Omental fat pad (tissue), 4 donors: ENCODE results near the gene VAV2. TPM values are rescaled to one million over a fixed set of nuclear protein-coding genes. Genes with fewer than 3 reads are reported as not detected.

Experiments
- ATAC-seq: fragments of 150-250 bp; one replicate; pipeline ENCODE4 v1.9.1; 2016; ENCODE audit warnings: mild to moderate bottlenecking, moderate library complexity; ENCODE audit not compliant: low FRiP score
- DNase-seq: peaks from one replicate; pipeline ENCODE4 v3.0.0-alpha.2; 2019; ENCODE audit warnings: low spot score
- CTCF ChIP-seq, 3 donors: fragments of 450-650 bp; IDR thresholded peaks; one replicate each; pipeline ENCODE4 v1.5.1; 2016 to 2017; ENCODE audit warnings: antibody characterized with exemption in 3 of 3, mild to moderate bottlenecking in 3 of 3, moderate library complexity in 2 of 3
- total RNA-seq, 4 donors: library from RNA; depleted of rRNA; stranded (reverse); fragments of >200 nt; gene quantifications; one replicate each; pipeline ENCODE4 v1.1.0, GENCODE V29; 2016

The VAV2 gene
- total RNA-seq, 4 donors from 2014 or later = 4.0 to 10.9 (median 6.2) TPM

DNA sequence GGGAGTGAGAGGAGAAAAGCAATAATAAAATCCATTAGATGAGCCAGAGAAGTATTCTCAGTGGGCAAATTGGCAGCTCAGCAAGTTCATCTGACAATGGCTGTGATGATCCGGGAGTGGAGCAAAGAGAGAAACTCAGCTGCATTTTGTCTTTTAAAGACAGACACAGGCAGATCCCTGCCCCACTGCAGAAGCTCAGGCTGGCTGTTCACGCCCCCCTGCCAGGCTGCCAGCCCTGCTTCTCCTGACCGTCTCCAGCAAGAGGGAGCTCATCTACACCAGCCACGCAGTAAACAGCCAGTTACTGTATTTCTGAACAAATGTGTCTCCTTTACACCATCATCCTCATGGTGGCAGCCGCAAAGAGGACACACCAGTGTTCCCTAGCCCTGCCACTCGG, 139.7 kb downstream of the VAV2 start:
- TF ChIP-seq CTCF (IDR thresholded peaks at IDR 0.05) = no peak
- ATAC-seq = no peak
- no peak for DNase-seq

- ATAC-seq (no peak), DNase-seq (no peak)
- no peak for TF ChIP-seq CTCF (IDR thresholded peaks at IDR 0.05)
Observed at GRCh38 chr9:133851693-133852092, 140.4 kb downstream of the VAV2 start.

GRCh38 chr9:133850937-133851336, 141.2 kb downstream of the VAV2 start:
- no peak for DNase-seq
- no peak for ATAC-seq
- no peak for TF ChIP-seq CTCF (IDR thresholded peaks at IDR 0.05)

DNA sequence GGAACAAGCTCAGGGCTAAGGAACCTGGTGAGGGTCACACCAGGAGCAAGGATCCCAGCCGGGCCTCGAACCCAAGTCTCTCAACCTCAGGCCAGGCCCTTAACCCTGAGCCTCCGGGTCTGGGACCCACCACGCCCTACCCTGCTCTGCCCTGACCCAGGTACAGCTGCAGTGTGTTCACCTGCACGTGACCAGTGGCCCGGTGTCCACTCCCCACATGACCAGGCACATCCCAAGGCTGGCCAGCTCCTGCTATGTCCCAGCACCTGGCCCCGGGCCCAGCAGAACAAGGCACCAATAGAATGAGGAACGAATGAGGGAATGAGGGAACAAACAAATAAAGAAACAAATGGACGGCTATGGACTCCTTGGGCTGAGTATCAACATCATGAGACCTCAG, 142.0 kb downstream of the VAV2 start:
- no peak for ATAC-seq
- TF ChIP-seq CTCF (IDR thresholded peaks at IDR 0.05) = no peak
- no peak for DNase-seq

GRCh38 chr9:133849110-133849670, 142.9 kb downstream of the VAV2 start:
- no peak for ATAC-seq
- TF ChIP-seq CTCF (IDR thresholded peaks at IDR 0.05) = no peak

GRCh38 chr9:133848471-133849109, 143.5 kb downstream of the VAV2 start:
- no peak for TF ChIP-seq CTCF (IDR thresholded peaks at IDR 0.05)
- no peak for DNase-seq

More at GRCh38 chr9:133849110-133849670, 142.9 kb downstream of the VAV2 start:
- no peak for DNase-seq

GRCh38 chr9:133846483-133847090, 145.5 kb downstream of the VAV2 start:
- DNase-seq (no peak), ATAC-seq (no peak)

More at GRCh38 chr9:133848471-133849109, 143.5 kb downstream of the VAV2 start:
- ATAC-seq = no peak

More at GRCh38 chr9:133846483-133847090, 145.5 kb downstream of the VAV2 start:
- TF ChIP-seq CTCF (IDR thresholded peaks at IDR 0.05) = no peak
